ENCODE data around the gene CNTFR. TPM values are rescaled to one million over a fixed set of nuclear protein-coding genes. Genes with fewer than 3 reads are reported as not detected.

The CNTFR gene
- total RNA-seq, 1 experiment from 2014 or later, result 4.5 TPM

- TF ChIP-seq CTCF (conservative IDR thresholded peaks at IDR 0.05; ENCODE audit: low read depth, low read length) (no peak), EZH2 (IDR thresholded peaks at IDR 0.05; ENCODE audit: borderline replicate concordance, low read depth, low read length, poor library complexity, severe bottlenecking) (no peak)
- no peaks in the 10 kb centered on the region for H3K36me3 ChIP-seq (ENCODE audit: insufficient read depth, low read length, poor library complexity, severe bottlenecking)
- H3K27ac ChIP-seq (ENCODE audit: low read depth, low read length, poor library complexity, severe bottlenecking), result no peak overlapping the region
- no peak overlapping the region for H3K4me3 ChIP-seq (ENCODE audit: low read depth, low read length, poor library complexity, severe bottlenecking)
- no peaks in the 10 kb centered on the region for H3K9me3 ChIP-seq (ENCODE audit: low read depth, low read length, poor library complexity, severe bottlenecking)
- CTCF ChIA-PET, result no interaction called here
- H3K27me3 ChIP-seq (replicated peaks; ENCODE audit: insufficient read depth, low read depth, low read length, poor library complexity), result no peaks in the 10 kb centered on the region
- H3K4me1 ChIP-seq (ENCODE audit: insufficient read depth, low read length, poor library complexity, severe bottlenecking), result no peaks in the 10 kb centered on the region
- BruUV-seq (replicated peaks), result no TSS peak
- POLR2A ChIA-PET (ENCODE audit: low non-redundant PET), result no interaction called here
- intact Hi-C loops (cut with micrococcal nuclease; ENCODE audit: unreplicated experiment), result no loop called here
- no peak for DNase-seq (ENCODE audit: low spot score)
Measured at GRCh38 chr9:34507556-34507955, 82.0 kb downstream of the CNTFR start.

GRCh38 chr9:34506623-34507022 is 82.9 kb downstream of the CNTFR start:
- BruUV-seq (replicated peaks), result no TSS peak

GRCh38 chr9:34505370-34506120 is 84.0 kb downstream of the CNTFR start:
- H3K36me3 ChIP-seq (ENCODE audit: insufficient read depth, low read length, poor library complexity, severe bottlenecking), result no peaks in the 10 kb centered on the region
- H3K9me3 ChIP-seq (ENCODE audit: low read depth, low read length, poor library complexity, severe bottlenecking), result no peaks in the 10 kb centered on the region
- H3K27me3 ChIP-seq (replicated peaks; ENCODE audit: insufficient read depth, low read depth, low read length, poor library complexity), result no peaks in the 10 kb centered on the region
- no TSS peak for BruUV-seq (replicated peaks)
- intact Hi-C loops (cut with micrococcal nuclease; ENCODE audit: unreplicated experiment), result no loop called here
- H3K4me1 ChIP-seq (ENCODE audit: insufficient read depth, low read length, poor library complexity, severe bottlenecking), result no peaks in the 10 kb centered on the region
- ChIA-PET CTCF (interaction anchor here (0.6 kb wide), 1 partner anchor 203 kb away, joined by 3 read pairs; no protein-coding TSS in a partner anchor), POLR2A (ENCODE audit: low non-redundant PET) (no interaction called here)
- TF ChIP-seq CTCF (conservative IDR thresholded peaks at IDR 0.05; ENCODE audit: low read depth, low read length) (no peak), EZH2 (IDR thresholded peaks at IDR 0.05; ENCODE audit: borderline replicate concordance, low read depth, low read length, poor library complexity, severe bottlenecking) (no peak)
- no peak overlapping the region for H3K4me3 ChIP-seq (ENCODE audit: low read depth, low read length, poor library complexity, severe bottlenecking)
- no peak for DNase-seq (ENCODE audit: low spot score)
- no peak overlapping the region for H3K27ac ChIP-seq (ENCODE audit: low read depth, low read length, poor library complexity, severe bottlenecking)

More at GRCh38 chr9:34506623-34507022, 82.9 kb downstream of the CNTFR start:
- Histone ChIP-seq H3K36me3 (ENCODE audit: insufficient read depth, low read length, poor library complexity, severe bottlenecking) (no peaks in the 10 kb centered on the region), H3K9me3 (ENCODE audit: low read depth, low read length, poor library complexity, severe bottlenecking) (no peaks in the 10 kb centered on the region), H3K4me1 (ENCODE audit: insufficient read depth, low read length, poor library complexity, severe bottlenecking) (no peaks in the 10 kb centered on the region), H3K4me3 (ENCODE audit: low read depth, low read length, poor library complexity, severe bottlenecking) (no peak overlapping the region), H3K27ac (ENCODE audit: low read depth, low read length, poor library complexity, severe bottlenecking) (no peak overlapping the region), H3K27me3 (replicated peaks; ENCODE audit: insufficient read depth, low read depth, low read length, poor library complexity) (no peaks in the 10 kb centered on the region)
- ChIA-PET CTCF (no interaction called here), POLR2A (ENCODE audit: low non-redundant PET) (no interaction called here)
- TF ChIP-seq EZH2 (IDR thresholded peaks at IDR 0.05; ENCODE audit: borderline replicate concordance, low read depth, low read length, poor library complexity, severe bottlenecking), result no peak
- no peak for TF ChIP-seq CTCF (conservative IDR thresholded peaks at IDR 0.05; ENCODE audit: low read depth, low read length)
- DNase-seq (ENCODE audit: low spot score), result no peak
- intact Hi-C loops (cut with micrococcal nuclease; ENCODE audit: unreplicated experiment), result no loop called here

All from A673 (cell line).